Fibroblast of pulmonary artery (primary cell): ENCODE results near the gene ATP6V0B.

Source experiments
- DNase-seq: peaks from one replicate; pipeline ENCODE4 v3.0.0-alpha.2; 2010; ENCODE audit warnings: low read depth
- H3K4me3 ChIP-seq: replicated peaks from 2 replicates; pipeline ENCODE4 v1.5.1; 2011; ENCODE audit warnings: low read depth, mild to moderate bottlenecking, control low read depth, low read length, moderate library complexity
- TF ChIP-seq, protein P1 (sequence below): IDR thresholded peaks from 2 replicates; pipeline ENCODE4 v1.5.1; 2011; ENCODE audit warnings: mild to moderate bottlenecking, control low read depth, low read length, inconsistent platforms; ENCODE audit errors: missing control alignments

The ATP6V0B gene

DNA sequence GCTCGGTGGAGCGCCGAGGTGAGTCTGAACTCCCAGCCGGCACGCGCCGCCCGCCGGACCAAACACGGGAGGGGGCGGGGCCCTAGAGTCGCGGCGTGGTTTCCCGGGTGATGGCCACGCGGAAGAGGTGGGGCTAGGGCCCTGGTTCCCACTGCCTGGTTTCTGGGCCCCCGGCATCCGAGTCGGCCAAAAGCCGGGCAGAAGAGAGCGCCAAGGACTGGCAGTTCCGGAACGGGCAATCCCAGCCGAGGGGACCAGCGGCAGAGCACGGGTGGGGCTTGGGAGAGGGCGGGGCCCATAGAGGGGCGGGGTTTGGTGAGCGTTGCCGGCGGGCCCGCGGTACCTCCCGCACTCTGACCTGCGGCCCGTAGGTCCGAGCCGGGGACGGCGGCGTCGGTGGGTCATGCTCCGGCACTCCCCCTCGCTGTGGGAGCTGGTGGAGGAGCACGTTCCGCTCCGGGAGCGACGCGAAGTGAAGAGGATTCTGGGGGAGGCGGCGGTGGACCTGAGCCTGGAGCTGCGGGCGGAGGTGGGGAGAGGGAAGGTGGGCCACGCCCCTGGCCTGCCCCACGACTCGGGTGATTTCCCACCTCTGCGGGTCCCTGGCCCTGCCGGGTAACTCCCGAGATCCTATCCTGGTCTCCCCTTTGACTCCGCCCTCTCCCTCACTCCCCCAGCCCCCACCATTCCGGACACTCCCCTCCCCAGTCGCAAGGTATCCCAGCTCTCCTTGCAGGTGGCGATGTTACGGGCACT, 16.9 kb downstream of the ATP6V0B start, which contains the start of gene CCDC24:
CCDC24 (plus strand) TSS at position 124 of the 756 bp plus-strand sequence; CDS start at position 404, 280 bp downstream.
- TF ChIP-seq, protein P1, sequence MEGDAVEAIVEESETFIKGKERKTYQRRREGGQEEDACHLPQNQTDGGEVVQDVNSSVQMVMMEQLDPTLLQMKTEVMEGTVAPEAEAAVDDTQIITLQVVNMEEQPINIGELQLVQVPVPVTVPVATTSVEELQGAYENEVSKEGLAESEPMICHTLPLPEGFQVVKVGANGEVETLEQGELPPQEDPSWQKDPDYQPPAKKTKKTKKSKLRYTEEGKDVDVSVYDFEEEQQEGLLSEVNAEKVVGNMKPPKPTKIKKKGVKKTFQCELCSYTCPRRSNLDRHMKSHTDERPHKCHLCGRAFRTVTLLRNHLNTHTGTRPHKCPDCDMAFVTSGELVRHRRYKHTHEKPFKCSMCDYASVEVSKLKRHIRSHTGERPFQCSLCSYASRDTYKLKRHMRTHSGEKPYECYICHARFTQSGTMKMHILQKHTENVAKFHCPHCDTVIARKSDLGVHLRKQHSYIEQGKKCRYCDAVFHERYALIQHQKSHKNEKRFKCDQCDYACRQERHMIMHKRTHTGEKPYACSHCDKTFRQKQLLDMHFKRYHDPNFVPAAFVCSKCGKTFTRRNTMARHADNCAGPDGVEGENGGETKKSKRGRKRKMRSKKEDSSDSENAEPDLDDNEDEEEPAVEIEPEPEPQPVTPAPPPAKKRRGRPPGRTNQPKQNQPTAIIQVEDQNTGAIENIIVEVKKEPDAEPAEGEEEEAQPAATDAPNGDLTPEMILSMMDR, result no peak
- peak; percentile 80 for DNase-seq
- H3K4me3 ChIP-seq, result peak within 1 kb of the TSS; percentile 66

DNA sequence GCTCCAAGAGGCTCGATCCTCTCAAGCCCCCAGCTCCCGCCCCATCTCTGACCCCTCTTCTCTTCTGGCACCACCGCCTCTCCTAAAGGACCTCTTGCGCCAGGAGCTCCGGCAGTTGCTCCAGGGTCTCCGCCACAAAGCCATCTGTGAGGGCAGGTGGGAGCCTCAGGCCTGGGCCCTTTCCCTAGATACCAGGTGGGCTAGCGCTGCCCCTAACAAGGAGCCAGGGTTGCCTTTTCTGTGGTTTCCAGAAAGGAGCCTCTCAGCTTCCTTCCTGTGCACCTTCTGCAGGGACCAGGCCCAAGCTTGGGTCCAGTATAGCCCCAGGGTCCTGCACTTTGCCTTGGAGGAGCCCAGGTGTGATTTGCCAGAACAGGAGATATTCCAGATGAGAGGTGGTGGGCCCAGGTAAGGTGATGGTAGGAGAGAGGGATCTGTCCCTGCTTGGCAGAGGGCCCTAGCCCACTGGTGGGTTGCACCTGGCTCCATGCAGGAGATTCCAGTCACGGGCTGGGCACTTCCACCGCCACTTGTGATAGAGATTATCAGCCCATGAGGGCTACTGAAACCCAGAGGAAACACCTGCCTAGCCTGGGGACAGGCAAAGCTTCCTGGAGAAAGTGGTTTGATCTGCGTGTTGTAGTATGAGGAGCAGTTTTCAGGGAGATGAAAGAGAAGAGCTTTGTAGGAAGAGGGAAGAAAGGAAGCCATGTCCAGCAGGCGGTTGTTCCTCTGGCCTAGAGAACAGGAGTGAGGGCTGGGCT, 17.7 kb downstream of the ATP6V0B start:
- DNase-seq, result no peak
- H3K4me3 ChIP-seq, result peak overlapping the region; percentile 66
- TF ChIP-seq, protein P1, result no peak

DNA sequence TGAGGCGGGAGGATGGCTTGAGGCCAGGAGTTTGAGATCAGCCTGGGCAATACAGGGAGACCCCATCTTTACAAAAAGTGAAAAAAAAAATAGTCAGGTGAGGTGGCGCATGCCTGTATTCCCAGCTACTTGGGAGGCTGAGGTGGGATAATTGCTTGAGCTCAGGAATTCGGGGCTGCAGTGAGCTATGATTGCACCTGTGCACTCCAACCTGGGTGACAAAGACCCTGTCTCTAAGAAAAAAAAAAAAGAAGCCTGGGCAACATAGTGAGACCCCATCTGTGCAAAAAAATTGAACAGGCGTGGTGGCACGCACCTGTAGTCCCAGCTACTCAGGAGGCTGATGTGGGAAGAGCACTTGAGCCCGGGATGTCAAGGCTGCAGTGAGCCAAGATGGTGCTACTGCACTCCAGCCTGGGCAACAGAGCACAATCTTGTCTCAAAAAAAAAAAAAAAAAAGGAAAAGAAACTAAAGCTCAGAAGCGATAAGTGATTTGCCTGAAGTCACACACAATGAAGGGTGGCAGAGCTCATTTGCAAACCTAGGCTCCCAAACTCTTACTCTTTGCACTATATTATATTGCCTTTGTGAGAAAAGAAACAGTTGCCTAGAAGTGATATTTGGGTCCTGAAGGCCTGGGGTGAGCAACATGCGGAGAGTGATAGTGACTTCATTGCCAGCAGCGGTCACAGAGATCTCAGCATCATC, 18.6 kb downstream of the ATP6V0B start:
- H3K4me3 ChIP-seq, result no peak overlapping the region
- DNase-seq, result no peak
- TF ChIP-seq, protein P1, result no peak

DNA sequence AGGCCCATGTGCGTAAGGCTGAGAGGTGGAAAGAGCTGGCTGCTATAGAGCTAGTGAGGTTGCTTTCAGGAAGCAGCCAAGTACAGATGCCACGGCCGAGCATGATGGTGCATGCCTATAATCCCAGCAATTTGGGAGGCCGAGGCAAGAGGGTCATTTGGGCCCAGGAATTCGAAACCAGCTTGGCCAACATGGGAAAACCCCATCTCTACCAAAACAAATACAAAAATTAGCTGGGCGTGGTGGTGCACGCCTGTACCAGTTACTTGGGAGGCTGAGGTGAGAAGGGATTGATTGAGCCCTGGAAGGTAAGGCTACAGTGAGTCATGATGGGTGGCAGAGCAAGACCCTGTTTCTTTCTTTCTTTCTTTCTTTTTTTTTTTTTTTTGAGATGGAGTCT, 19.3 kb downstream of the ATP6V0B start:
- no peak for DNase-seq
- TF ChIP-seq, protein P1, result no peak

DNA sequence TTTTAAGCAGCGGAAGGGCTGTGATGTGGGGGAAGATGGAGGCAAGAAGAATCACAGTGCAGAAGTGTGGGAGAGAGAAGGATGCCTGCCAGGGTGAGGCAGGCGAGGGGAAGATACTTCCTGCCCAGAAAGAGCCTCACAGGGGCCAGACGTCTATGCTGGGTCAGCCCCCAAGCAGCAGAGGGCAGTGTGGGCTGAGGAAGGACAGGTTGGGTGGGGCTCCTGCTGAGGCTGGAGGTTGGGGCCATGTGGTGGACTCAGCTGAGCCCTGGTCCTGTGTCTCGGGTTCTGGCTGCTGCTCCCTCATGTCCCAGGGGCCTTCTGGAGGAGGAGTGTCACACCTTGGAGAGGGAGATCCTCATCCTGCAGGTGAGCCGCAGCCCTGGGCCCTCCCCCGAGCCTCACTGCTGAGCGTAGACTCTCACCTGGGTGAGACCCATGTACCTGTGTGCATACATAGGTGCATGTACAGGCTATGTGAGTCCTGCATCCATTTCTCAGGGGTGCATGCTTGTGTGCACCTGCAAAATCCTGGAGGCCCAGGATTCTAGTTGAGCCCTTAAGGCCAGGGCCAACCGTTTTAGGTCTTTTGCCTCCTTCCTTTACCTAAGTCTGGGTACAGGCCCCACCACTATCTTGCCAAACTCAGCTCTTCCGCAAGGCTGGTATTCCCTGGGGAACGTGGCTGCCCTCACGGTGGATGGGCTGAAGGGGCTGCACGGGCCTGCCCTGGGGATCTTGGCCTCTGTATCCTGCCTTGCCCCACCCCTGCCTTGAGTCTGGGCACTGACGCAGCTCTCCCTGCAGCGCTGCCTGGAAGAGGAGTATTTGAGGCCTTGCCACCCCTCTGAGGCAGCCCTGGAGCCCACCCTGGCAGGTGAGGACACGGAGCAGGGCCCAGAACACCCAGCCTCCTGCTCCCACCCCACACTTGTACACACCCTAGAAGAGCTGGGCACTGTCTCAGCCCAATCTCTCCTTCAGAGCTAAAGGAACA, 20.3 kb downstream of the ATP6V0B start:
- H3K4me3 ChIP-seq, result no peak overlapping the region
- TF ChIP-seq, protein P1, result peak; percentile 38
- peak; percentile 33 for DNase-seq

More for the DNA sequence above, 19.3 kb downstream of the ATP6V0B start:
- H3K4me3 ChIP-seq, result no peak overlapping the region
